GM10248 (cell line): Measurements from ENCODE around the gene TRUB2.
"Not testable (repeated sequence)": the region's sequence is repeated elsewhere in the genome, so short reads cannot be mapped to it uniquely, and the experiment has no call there.

ENCODE experiments used
- CTCF ChIA-PET: fragments of 300-600 bp; sonication (Branson Sonifier 250); formaldehyde crosslinking; extraction: SDS; loops from one replicate; lab custom pipeline; 2021; ENCODE audit warnings: antibody characterized with exemption; lab: Yijun Ruan, JAX
- POLR2A ChIA-PET: fragments of 350-650 bp; sonication (Branson Sonifier 250); formaldehyde crosslinking; extraction: SDS; loops from one replicate; lab custom pipeline; 2020; ENCODE audit warnings: antibody characterized with exemption; lab: Yijun Ruan, JAX
- DNase-seq: peaks from one replicate; pipeline ENCODE4 v3.0.0; 2012; ENCODE audit errors: extremely low spot score
- TF ChIP-seq, protein P1 (sequence below): IDR thresholded peaks from 2 replicates; pipeline ENCODE4 v1.5.1; 2012; ENCODE audit warnings: mild to moderate bottlenecking, low read depth; ENCODE audit errors: extremely low read depth, missing control alignments, control extremely low read depth

Gene TRUB2

DNA sequence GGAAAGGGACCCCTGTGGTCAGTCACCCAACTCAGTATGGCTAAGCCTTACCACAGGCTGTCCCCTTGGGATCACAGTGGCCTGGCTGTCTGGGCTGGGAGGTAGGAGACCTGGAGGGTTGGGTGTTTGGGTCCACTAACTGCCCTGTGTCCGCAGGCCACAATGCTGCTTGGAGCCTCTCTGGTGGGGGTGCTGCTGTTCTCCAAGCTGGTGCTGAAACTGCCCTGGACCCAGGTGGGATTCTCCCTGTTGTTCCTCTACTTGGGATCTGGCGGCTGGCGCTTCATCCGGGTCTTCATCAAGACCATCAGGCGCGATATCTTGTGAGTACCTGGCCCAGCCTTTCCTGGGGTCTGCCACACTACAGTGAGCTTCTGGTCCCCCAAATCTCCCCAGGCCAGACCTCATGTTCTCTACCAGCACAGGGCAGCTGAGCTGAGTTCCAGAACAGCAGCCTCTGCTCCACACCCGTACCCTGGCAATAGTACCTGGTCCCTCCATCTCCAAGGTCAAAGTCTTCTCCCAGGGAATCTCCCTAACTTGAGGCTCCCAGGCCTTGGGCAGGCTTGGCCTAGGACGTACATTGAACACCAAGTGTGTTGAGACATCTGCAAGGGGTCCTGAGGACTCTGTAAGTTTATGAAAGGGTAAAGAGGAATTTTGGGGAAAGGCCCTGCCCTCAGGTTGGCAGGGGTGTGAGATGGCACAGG is 20.9 kb upstream of the TRUB2 start:
- TF ChIP-seq, protein P1, sequence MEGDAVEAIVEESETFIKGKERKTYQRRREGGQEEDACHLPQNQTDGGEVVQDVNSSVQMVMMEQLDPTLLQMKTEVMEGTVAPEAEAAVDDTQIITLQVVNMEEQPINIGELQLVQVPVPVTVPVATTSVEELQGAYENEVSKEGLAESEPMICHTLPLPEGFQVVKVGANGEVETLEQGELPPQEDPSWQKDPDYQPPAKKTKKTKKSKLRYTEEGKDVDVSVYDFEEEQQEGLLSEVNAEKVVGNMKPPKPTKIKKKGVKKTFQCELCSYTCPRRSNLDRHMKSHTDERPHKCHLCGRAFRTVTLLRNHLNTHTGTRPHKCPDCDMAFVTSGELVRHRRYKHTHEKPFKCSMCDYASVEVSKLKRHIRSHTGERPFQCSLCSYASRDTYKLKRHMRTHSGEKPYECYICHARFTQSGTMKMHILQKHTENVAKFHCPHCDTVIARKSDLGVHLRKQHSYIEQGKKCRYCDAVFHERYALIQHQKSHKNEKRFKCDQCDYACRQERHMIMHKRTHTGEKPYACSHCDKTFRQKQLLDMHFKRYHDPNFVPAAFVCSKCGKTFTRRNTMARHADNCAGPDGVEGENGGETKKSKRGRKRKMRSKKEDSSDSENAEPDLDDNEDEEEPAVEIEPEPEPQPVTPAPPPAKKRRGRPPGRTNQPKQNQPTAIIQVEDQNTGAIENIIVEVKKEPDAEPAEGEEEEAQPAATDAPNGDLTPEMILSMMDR: no peak
- CTCF ChIA-PET: interaction anchor here (0.6 to 13.1 kb wide), 2 partner anchors 17 to 631 kb away, joined by 3 to 127 read pairs; no protein-coding TSS in a partner anchor
- no peak for DNase-seq
- POLR2A ChIA-PET: no interaction called here

DNA sequence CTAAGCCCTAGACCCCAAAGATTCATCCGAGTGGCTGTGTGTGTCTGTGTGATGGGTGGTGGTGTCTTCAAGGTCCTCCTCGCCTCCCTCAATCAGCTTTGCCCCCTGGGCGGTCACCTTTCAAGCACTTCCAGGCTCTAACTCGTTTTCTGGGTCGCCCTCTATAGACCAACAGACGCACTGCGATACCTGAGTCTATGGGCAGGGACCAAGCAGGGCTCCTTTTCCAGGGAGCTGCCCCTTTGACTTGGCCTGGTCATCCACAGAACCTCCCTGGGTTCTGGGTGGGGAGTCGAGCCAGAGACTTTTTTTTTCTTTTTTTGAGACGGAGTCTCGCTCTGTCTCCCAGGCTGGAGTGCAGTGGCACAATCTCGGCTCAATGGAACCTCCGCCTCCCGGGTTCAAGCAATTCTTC is 19.2 kb upstream of the TRUB2 start:
- DNase-seq: peak; percentile 87
- TF ChIP-seq, protein P1: peak; percentile 81
- ChIA-PET POLR2A (no interaction called here), CTCF (interaction anchor here (0.6 to 13.1 kb wide), 29 partner anchors 8 to 540 kb away, joined by 3 to 127 read pairs (median 4); partner anchors contain the start of genes KYAT1 and LRRC8A)

DNA sequence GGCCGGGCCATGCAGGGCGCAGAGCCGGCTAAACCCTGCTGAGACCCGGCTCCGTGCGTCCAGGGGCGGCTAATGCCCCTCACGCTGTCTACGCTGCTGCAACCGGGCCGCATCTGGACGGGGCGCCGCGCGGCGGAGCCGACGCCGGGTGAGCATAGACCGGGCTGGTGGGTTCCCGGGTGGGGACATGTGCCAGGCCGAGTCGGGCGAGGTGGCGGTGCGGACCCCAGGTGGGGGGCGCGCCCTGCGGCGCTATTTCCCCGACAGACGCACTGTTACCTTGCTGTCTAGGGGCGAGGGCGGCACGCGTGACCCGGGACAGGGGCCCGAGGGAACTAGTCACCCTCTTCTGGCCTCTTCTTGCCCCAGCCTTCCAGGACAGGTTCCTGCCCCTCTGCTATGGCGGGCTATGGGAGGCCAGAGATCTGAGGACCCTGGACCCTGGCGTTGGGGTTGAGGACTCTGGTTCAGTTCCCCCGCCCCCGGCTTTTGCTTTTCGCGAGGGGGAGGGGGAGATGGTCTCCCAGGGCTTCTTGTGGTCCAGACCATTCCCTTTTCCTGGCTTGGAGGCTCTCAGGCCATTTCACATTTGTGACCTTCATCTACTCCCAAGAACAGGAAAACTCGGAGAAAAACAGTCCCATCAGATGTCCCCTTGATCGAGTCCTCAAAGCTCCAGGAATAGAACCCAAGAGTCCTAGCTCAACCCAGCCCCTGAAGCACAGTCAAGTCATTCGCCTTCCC is 18.6 kb upstream of the TRUB2 start:
- CTCF ChIA-PET: interaction anchor here (0.6 to 13.1 kb wide), 30 partner anchors 7 to 541 kb away, joined by 3 to 127 read pairs (median 4); partner anchors contain the start of genes KYAT1 and LRRC8A
- DNase-seq: no peak
- POLR2A ChIA-PET: no interaction called here
- TF ChIP-seq, protein P1: no peak

DNA sequence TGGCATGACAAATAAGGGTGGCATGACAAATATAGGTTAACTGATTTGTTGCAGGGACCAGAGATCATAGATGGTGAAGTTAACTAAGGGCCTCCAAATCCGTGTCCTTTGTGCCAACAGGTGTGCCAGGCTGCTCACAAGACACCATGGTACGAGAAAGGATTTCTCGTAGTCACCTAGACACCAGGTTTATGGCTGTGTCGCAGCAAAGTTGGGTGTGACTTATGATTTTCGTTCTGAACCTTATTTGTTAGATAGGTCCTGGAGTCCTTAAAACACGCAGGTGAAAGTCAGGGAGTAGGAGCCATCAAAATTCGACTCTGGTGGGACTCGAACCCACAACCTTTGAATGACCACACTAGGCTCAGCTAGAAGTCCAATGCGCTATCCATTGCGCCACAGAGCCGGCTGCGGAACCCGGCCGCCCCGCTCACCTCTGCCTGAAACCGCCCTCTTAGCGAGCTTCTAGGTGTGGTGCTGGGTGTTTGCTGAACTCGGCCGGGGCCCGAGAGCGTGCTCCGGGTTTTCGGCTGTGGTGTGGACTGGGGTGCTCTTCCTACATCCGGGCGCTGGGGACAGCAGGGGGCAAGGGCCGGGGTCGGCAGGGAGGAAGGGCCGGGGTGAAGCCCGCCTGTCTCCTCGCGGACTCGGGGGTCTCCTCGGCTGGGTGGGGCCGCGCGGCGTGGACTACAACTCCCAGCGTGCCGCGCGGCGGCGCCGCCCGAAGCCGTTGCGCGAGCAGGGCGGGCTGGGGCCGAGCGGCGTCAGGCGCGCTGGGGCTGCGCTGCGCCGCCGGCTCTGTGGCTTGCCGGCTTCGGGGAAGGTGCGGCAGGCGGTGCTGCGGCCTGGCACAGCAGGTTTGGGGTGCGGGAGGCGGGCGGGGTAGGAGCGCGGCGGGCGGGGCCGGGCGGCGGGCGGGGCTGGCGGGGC is 17.8 kb upstream of the TRUB2 start, which contains the start of gene SLC27A4:
SLC27A4 (plus strand) TSS at position 767 of the 930 bp plus-strand sequence. CDS start 2,606 bp downstream, outside the sequence.
- ChIA-PET POLR2A (no interaction called here), CTCF (interaction anchor here (2.5 to 2.9 kb wide), 2 partner anchors 22 to 44 kb away, joined by 8 to 10 read pairs; no protein-coding TSS in a partner anchor)
- DNase-seq: peak; percentile 90
- TF ChIP-seq, protein P1: no peak

DNA sequence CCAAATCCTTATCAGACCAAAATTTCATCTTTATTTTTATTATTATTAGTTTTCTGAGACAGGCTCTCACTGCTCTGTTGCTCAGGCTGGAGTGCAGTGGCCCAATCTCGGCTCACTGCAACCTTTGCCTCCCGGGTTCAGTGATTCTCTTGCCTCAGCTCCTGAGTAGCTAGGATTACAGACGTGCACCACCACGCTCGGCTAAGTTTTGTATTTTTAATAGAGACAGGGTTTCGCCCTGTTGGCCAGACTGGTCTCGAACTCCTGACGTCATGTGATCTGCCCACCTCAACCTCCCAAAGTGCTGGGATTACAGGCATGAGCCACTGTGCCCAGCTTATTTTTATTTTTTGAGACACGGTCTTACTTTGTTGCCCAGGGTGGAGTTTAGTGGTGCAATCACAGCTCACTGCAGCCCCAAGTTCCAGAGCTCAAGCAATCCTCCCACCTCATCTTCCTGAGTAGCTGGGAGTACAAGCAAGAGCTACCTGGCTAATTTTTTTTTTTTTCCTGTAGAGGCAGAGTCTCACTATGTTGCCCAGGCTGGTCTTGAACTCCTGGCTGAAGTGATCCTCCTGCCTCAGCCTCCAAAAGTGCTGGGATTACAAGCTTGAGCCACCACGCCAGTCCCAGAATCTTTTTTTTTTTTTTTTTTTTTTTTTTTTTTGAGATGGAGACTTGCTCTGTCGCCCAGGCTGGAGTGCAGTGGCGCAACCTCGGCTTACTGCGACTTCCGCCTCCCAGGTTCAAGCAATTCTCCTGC is 16.8 kb upstream of the TRUB2 start:
- ChIA-PET POLR2A (interaction anchor here (0.6 kb wide), 1 partner anchor 89 kb away, joined by 3 read pairs; no protein-coding TSS in a partner anchor), CTCF (interaction anchor here (2.5 to 2.9 kb wide), 2 partner anchors 23 to 43 kb away, joined by 8 to 10 read pairs; no protein-coding TSS in a partner anchor)
- not testable (repeated sequence) for DNase-seq

DNA sequence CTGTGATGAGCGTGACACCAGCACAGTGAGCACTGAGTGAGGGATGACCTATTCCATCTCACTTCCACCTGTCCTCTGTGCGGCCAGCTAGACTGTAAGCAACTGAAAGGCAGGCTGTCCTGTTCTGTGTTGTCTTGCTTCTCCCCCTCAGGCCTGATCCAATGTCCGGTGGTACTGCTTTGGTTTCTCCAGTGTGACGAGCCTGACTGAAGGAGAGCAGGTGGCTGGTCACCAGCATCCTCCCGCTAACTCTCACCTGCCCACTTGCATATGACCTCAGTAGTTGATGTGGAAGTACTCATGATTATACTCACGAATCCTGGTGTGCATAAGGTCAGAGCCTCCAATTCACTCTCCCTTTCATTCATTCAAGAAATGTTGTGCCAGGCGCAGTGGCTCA is 15.7 kb upstream of the TRUB2 start:
- TF ChIP-seq, protein P1: no peak
- DNase-seq: no peak
- CTCF ChIA-PET: interaction anchor here (2.5 to 2.9 kb wide), 2 partner anchors 24 to 42 kb away, joined by 8 to 10 read pairs; no protein-coding TSS in a partner anchor

More for the DNA sequence above, 15.7 kb upstream of the TRUB2 start:
- POLR2A ChIA-PET: no interaction called here
